Measurements from ENCODE around the gene PSAT1.

DNA sequence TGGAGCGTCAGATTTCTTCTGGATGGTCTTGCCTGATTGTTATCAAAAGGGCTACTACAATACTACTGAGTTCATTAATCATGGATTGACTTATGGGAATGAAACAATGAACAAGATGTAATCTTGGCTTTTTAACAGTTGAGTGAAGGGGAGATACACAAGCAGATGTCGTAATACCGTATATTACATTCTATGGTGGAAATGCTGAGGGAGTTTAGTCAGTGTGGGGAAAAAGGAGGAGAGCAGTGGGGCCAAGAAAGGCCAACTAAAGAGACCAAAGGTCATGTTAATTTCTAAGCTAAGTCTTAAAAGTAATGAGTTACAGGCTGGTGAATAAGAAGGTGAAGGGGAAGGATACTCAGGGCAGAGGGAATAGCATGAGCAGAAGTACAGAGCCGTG lies 29.0 kb upstream of the PSAT1 start:
- TF ChIP-seq ZNF772 (CRISPR knock-in tag; IDR thresholded peaks at IDR 0.05), result no peak
- TF ChIP-seq, protein P1, sequence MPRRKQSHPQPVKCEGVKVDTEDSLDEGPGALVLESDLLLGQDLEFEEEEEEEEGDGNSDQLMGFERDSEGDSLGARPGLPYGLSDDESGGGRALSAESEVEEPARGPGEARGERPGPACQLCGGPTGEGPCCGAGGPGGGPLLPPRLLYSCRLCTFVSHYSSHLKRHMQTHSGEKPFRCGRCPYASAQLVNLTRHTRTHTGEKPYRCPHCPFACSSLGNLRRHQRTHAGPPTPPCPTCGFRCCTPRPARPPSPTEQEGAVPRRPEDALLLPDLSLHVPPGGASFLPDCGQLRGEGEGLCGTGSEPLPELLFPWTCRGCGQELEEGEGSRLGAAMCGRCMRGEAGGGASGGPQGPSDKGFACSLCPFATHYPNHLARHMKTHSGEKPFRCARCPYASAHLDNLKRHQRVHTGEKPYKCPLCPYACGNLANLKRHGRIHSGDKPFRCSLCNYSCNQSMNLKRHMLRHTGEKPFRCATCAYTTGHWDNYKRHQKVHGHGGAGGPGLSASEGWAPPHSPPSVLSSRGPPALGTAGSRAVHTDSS (CRISPR knock-in tag; conservative IDR thresholded peaks at IDR 0.05), result no peak
- no peak for TF ChIP-seq NR2F1 (CRISPR knock-in tag; IDR thresholded peaks at IDR 0.05)
- TF ChIP-seq, protein P2, sequence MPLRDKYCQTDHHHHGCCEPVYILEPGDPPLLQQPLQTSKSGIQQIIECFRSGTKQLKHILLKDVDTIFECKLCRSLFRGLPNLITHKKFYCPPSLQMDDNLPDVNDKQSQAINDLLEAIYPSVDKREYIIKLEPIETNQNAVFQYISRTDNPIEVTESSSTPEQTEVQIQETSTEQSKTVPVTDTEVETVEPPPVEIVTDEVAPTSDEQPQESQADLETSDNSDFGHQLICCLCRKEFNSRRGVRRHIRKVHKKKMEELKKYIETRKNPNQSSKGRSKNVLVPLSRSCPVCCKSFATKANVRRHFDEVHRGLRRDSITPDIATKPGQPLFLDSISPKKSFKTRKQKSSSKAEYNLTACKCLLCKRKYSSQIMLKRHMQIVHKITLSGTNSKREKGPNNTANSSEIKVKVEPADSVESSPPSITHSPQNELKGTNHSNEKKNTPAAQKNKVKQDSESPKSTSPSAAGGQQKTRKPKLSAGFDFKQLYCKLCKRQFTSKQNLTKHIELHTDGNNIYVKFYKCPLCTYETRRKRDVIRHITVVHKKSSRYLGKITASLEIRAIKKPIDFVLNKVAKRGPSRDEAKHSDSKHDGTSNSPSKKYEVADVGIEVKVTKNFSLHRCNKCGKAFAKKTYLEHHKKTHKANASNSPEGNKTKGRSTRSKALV (CRISPR knock-in tag; IDR thresholded peaks at IDR 0.05), result no peak
- TF ChIP-seq MXI1 (IDR thresholded peaks at IDR 0.05; ENCODE audit: borderline replicate concordance, low read depth, low read length), result no peak
- no peak for TF ChIP-seq JARID2 (CRISPR knock-in tag; IDR thresholded peaks at IDR 0.05; ENCODE audit: insufficient replicate concordance)
- no peak for TF ChIP-seq HDAC2 (CRISPR knock-in tag; IDR thresholded peaks at IDR 0.05)
- no peak for TF ChIP-seq ZNF34 (CRISPR knock-in tag; IDR thresholded peaks at IDR 0.05; ENCODE audit: borderline replicate concordance)

Data from HepG2 (cell line).